SK-N-MC (cell line): ENCODE data around the gene TRIM24.

ENCODE experiments used
- DNase-seq: peaks from one replicate; pipeline ENCODE4 v3.0.0-alpha.2; 2011; ENCODE audit warnings: low read depth, low spot score
- H3K27ac ChIP-seq: fragments of 200-600 bp; sonication (generic); 2 replicates; pipeline ENCODE4 v1.5.1; 2016; ENCODE audit warnings: mixed run types
- H3K36me3 ChIP-seq: fragments of 200-600 bp; sonication (generic); 2 replicates; pipeline ENCODE4 v1.6.1; 2017; ENCODE audit warnings: antibody characterized with exemption, low read length, mixed read lengths; ENCODE audit not compliant: insufficient read depth
- H3K4me3 ChIP-seq: fragments of 200-600 bp; sonication (generic); 2 replicates; pipeline ENCODE4 v1.5.1; 2016
- H3K9ac ChIP-seq: fragments of 200-600 bp; sonication (generic); 2 replicates; pipeline ENCODE4 v1.8.0; 2017; ENCODE audit warnings: mixed run types, mixed read lengths; ENCODE audit not compliant: insufficient read length
- H3K9me3 ChIP-seq: fragments of 200-600 bp; sonication (generic); 2 replicates; pipeline ENCODE4 v1.6.1; 2017; ENCODE audit warnings: low read depth, mild to moderate bottlenecking, antibody characterized with exemption, low read length, moderate library complexity, mixed read lengths
- EZH2 ChIP-seq: fragments of 200-600 bp; sonication (generic); IDR thresholded peaks from one replicate; pipeline ENCODE4 v1.6.1; 2017; ENCODE audit warnings: antibody characterized with exemption
- FOXP2 ChIP-seq: optimal IDR thresholded peaks from 2 replicates; pipeline ENCODE3; 2011; ENCODE audit warnings: mild to moderate bottlenecking, moderate library complexity; ENCODE audit not compliant: insufficient read depth; ENCODE audit errors: extremely low read length, control extremely low read depth
- POLR2AphosphoS5 ChIP-seq: IDR thresholded peaks from 2 replicates; pipeline ENCODE4 v1.6.1; 2012; ENCODE audit warnings: mild to moderate bottlenecking, low read depth, low read length, borderline replicate concordance

TRIM24 gene

DNA sequence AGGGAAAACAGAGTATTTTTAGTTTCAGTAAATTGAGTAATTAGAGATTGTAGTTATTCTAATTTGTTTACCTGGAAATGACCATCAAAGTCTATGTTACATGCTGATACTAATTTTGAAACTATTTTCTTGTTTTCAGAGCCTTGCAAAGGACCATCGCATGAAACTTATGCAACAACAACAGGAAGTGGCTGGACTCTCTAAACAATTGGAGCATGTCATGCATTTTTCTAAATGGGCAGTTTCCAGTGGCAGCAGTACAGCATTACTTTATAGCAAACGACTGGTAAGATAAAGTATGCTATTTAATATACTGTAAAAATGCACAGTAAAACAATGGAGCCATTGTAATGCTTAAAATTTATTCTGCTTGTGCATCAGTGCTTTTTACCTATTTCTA lies 78.5 kb downstream of the TRIM24 start:
- H3K27ac ChIP-seq = no peak overlapping the region
- H3K9ac ChIP-seq = no peak overlapping the region
- no peak for TF ChIP-seq POLR2AphosphoS5
- TF ChIP-seq FOXP2 = no peak
- no peak for TF ChIP-seq EZH2
- no peaks in the 10 kb centered on the region for H3K9me3 ChIP-seq
- H3K4me3 ChIP-seq = no peak overlapping the region
- H3K36me3 ChIP-seq = peaks cover 36% of the 10 kb centered on the region
- DNase-seq = no peak

DNA sequence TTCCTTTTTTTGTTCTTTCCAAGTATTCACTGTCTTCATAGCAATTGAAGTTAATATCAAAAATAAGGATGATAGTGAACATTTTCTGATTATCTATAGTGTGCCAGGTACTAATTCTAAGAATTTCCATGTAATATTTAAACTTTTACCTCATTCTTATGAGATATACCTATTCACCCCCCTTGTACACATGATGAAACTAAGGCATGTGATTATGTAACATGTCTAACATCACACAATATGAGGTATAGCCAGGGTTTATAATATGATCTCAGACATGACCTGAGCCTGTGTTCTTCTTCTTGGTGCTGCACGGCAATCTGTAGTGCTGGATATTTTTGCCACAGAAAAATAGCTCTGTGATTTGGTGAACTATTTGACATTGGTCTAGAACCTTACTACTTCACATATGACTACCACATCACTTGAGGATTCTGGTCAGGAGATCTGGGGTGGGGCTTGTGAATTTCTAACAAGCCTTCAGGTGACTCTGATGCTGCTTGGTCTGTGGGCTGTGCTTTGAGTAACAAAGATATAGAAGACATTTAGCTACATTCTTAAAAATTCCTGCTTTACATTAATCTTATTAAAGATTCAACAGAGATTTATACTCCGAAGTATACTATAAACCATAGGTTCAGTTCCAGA lies 79.1 kb downstream of the TRIM24 start:
- no peak for TF ChIP-seq FOXP2
- TF ChIP-seq POLR2AphosphoS5 = no peak
- TF ChIP-seq EZH2 = no peak
- DNase-seq = no peak
- no peak overlapping the region for H3K4me3 ChIP-seq
- H3K9ac ChIP-seq = no peak overlapping the region
- H3K9me3 ChIP-seq = no peaks in the 10 kb centered on the region
- no peak overlapping the region for H3K27ac ChIP-seq
- peaks cover 36% of the 10 kb centered on the region for H3K36me3 ChIP-seq

DNA sequence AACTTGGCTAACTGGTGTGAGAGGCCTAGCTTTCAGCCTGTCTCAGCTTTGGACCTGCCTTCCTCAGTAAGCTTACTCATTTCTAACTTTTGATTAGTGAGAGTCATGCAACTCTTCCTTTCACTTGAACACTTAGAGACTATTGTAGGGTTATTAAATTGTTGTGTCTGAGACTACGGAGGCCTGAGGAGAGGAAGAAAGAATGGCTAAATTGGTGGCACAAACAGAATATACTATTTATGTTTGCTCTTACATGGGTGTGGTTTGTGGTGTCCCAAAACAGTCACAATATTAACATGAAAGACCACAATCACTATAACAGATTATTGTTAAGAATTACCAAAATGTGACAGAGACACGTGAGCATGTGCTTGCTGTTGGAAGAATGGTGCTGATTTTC lies 82.1 kb downstream of the TRIM24 start:
- H3K9me3 ChIP-seq = no peaks in the 10 kb centered on the region
- H3K36me3 ChIP-seq = peaks cover 36% of the 10 kb centered on the region

DNA sequence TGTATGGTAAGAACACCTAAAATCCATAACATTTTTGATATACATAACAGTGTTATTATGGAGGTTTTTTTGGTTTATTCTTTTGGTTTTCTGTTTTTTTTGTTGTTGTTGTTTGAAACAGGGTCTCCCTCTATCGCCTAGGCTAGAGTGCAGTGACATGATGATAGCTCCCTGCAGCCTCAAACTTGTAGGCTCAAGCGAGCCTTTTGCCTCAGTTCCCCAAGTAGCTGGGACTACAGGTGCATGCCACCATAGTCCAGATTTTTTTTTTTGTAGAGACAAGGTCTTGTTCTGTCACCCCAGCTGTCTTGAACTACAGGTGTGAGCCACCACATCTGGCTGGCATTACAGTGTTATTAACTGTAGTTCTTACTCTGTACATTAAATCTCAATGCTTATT lies 83.7 kb downstream of the TRIM24 start:
- H3K9me3 ChIP-seq = no peaks in the 10 kb centered on the region
- TF ChIP-seq EZH2 (no peak), POLR2AphosphoS5 (no peak), FOXP2 (no peak)
- H3K27ac ChIP-seq = no peak overlapping the region

More for the DNA sequence above, 82.1 kb downstream of the TRIM24 start:
- TF ChIP-seq POLR2AphosphoS5 = no peak
- no peak for TF ChIP-seq EZH2
- no peak for TF ChIP-seq FOXP2
- no peak overlapping the region for H3K9ac ChIP-seq
- no peak overlapping the region for H3K4me3 ChIP-seq
- H3K27ac ChIP-seq = no peak overlapping the region
- DNase-seq = no peak

DNA sequence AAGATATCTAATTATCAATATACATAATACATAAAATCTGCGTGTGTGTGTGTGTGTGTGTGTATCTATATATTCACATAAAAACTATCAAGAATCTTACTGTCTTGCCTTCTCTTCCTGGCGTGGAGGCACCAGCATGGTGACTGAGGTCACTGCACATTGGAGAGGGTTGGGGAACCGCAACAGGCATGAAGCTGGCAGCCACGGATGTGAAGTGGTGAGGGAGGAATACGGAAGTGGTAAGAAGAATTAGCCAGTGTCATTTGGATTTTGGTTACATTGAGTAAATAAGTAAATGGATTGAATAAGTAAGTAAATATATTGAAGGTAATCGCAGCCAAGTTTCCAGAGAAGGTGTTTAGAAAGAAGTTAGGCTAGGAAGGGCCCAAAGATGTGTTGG lies 85.1 kb downstream of the TRIM24 start:
- H3K9me3 ChIP-seq = no peaks in the 10 kb centered on the region
- no peak overlapping the region for H3K4me3 ChIP-seq
- H3K36me3 ChIP-seq = peaks cover 16% of the 10 kb centered on the region
- no peak for DNase-seq
- TF ChIP-seq POLR2AphosphoS5 (no peak), FOXP2 (no peak), EZH2 (no peak)
- no peak overlapping the region for H3K27ac ChIP-seq
- H3K9ac ChIP-seq = no peak overlapping the region

More for the DNA sequence above, 83.7 kb downstream of the TRIM24 start:
- Histone ChIP-seq H3K9ac (no peak overlapping the region), H3K36me3 (peaks cover 25% of the 10 kb centered on the region), H3K4me3 (no peak overlapping the region)
- no peak for DNase-seq

DNA sequence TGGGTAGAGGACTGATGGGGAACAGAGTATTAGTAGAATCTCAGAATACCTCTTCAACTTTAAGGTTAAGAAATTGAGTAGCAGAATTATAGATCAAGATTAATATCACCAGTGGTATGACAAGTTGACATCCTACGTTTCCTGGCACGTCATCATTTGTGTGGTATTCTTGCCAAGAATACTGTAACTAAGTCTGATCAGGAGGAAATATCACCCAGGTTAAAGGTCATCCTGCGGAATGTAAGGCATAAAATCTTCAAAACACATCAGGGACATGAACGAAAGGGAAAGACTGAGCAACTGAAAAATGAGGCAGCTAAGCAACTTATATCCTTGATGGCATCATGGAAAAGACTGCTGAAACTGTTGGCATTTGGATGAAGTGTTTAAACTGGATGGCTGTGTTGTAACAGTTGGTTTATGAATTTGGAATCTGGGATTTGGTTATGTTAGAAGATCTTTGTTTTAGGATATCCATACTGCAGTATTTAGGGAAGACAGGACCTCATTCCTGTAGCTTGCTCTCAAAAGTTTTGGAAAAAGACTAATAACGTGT lies 86.1 kb downstream of the TRIM24 start:
- Histone ChIP-seq H3K36me3 (peaks cover 14% of the 10 kb centered on the region), H3K4me3 (no peak overlapping the region)

DNA sequence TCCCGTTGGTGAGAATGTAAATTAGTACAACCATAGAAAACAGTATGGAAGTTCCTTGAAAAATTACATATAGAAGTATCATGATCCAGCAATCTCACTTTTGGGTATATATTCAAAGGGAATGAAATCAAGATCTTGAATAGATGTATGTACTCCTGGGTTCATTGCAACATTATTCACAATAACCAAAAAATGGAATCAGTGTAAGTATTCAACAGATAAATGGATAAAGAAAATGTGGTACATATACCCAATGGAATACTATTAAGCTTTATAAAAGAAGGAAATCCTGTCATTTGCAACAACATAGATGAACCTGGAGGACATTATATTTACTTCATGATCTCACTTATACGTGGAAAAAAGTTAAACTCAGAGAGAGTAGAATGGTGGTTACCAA lies 86.8 kb downstream of the TRIM24 start:
- Histone ChIP-seq H3K36me3 (peaks cover 18% of the 10 kb centered on the region), H3K27ac (no peak overlapping the region), H3K9me3 (no peaks in the 10 kb centered on the region), H3K9ac (no peak overlapping the region), H3K4me3 (no peak overlapping the region)
- DNase-seq = no peak
- TF ChIP-seq FOXP2 (no peak), POLR2AphosphoS5 (no peak), EZH2 (no peak)

More for the DNA sequence above, 86.1 kb downstream of the TRIM24 start:
- TF ChIP-seq EZH2 (no peak), FOXP2 (no peak), POLR2AphosphoS5 (no peak)
- DNase-seq = no peak
- Histone ChIP-seq H3K27ac (no peak overlapping the region), H3K9me3 (no peaks in the 10 kb centered on the region), H3K9ac (no peak overlapping the region)

DNA sequence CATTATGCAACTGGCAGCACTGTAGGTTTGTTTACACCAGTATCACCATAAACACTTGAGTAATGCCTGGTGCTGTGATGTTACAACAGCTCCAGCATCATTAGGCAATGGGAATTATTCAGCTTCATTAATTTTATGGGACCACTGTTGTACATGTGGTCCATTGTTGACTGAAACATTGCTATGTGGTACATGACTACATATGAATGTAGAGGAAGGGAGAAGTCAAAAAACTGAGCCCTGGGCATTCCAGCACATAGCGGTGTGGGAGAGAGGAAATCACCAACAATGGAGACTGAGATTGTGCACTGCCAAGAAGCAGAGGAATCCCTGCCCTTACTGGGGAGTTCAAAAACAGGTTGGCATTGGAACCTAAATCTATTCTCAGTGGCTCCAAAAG lies 89.0 kb downstream of the TRIM24 start:
- Histone ChIP-seq H3K9ac (no peak overlapping the region), H3K36me3 (peaks cover 34% of the 10 kb centered on the region), H3K4me3 (no peak overlapping the region), H3K27ac (no peak overlapping the region), H3K9me3 (no peaks in the 10 kb centered on the region)
- no peak for TF ChIP-seq EZH2
- no peak for TF ChIP-seq POLR2AphosphoS5
- no peak for TF ChIP-seq FOXP2
- DNase-seq = no peak
